Measurements from ENCODE around the gene RPLP2.
A peak's percentile ranks its signal among the peaks of the same experiment; 100 is the strongest.

The RPLP2 gene

GRCh38 chr11:788953-789940 is 20.5 kb upstream of the RPLP2 start:
- H3K4me3 ChIP-seq (replicated peaks; ENCODE audit: low read depth, low read length) = no peak overlapping the region
- no peak for TF ChIP-seq CTCF (IDR thresholded peaks at IDR 0.05; ENCODE audit: low read length, missing control alignments)
- no peak for DNase-seq (ENCODE audit: low read depth)

- peak; percentile 49 for DNase-seq (ENCODE audit: low read depth)
- H3K4me3 ChIP-seq (replicated peaks; ENCODE audit: low read depth, low read length) = no peak within 1 kb of the TSS
- TF ChIP-seq CTCF (IDR thresholded peaks at IDR 0.05; ENCODE audit: low read length, missing control alignments) = no peak
Observed at GRCh38 chr11:789943-790342, 19.8 kb upstream of the RPLP2 start, which contains the start of gene CEND1. CEND1 (minus strand) TSS chr11:790090; CDS start chr11:788576, 1,514 bp downstream.

GRCh38 chr11:790721-791564 is 18.8 kb upstream of the RPLP2 start:
- no peak overlapping the region for H3K4me3 ChIP-seq (replicated peaks; ENCODE audit: low read depth, low read length)
- TF ChIP-seq CTCF (IDR thresholded peaks at IDR 0.05; ENCODE audit: low read length, missing control alignments) = no peak
- no peak for DNase-seq (ENCODE audit: low read depth)

- no peak for TF ChIP-seq CTCF (IDR thresholded peaks at IDR 0.05; ENCODE audit: low read length, missing control alignments)
- no peak for DNase-seq (ENCODE audit: low read depth)
- H3K4me3 ChIP-seq (replicated peaks; ENCODE audit: low read depth, low read length) = no peak overlapping the region
Observed at GRCh38 chr11:791658-792534, 17.9 kb upstream of the RPLP2 start.

- no peak for DNase-seq (ENCODE audit: low read depth)
- H3K4me3 ChIP-seq (replicated peaks; ENCODE audit: low read depth, low read length) = no peak overlapping the region
- TF ChIP-seq CTCF (IDR thresholded peaks at IDR 0.05; ENCODE audit: low read length, missing control alignments) = no peak
Observed at GRCh38 chr11:792535-792821, 17.3 kb upstream of the RPLP2 start.

- H3K4me3 ChIP-seq (replicated peaks; ENCODE audit: low read depth, low read length) = no peak overlapping the region
- DNase-seq (ENCODE audit: low read depth) = no peak
- no peak for TF ChIP-seq CTCF (IDR thresholded peaks at IDR 0.05; ENCODE audit: low read length, missing control alignments)
Observed at GRCh38 chr11:792873-793272, 16.9 kb upstream of the RPLP2 start.
